H9 (cell line): ENCODE data around the gene EBP. TPM values are rescaled to one million over a fixed set of nuclear protein-coding genes. Genes with fewer than 3 reads are reported as not detected.

Experiments
- DNase-seq: peaks from one replicate; pipeline ENCODE4 v3.0.0-alpha.2; 2017
- H2AFZ ChIP-seq: one replicate; pipeline ENCODE4 v1.6.1; 2013; ENCODE audit warnings: mild to moderate bottlenecking, low read length, control low read depth, moderate library complexity
- H2AK5ac ChIP-seq: 2 replicates; pipeline ENCODE4 v1.6.1; 2013; ENCODE audit warnings: low read length, control low read depth, mixed read lengths; ENCODE audit not compliant: insufficient read length
- H2BK120ac ChIP-seq: one replicate; pipeline ENCODE4 v1.6.1; 2013; ENCODE audit warnings: low read depth, mild to moderate bottlenecking, low read length, control low read depth, inconsistent platforms; ENCODE audit not compliant: poor library complexity, severe bottlenecking
- H2BK12ac ChIP-seq: 2 replicates; pipeline ENCODE4 v1.6.1; 2013; ENCODE audit warnings: low read length, control low read depth, mixed read lengths, low read depth; ENCODE audit not compliant: insufficient read length
- H2BK15ac ChIP-seq: 2 replicates; pipeline ENCODE4 v1.6.1; 2013; ENCODE audit warnings: low read depth, low read length, control low read depth
- H2BK20ac ChIP-seq: one replicate; pipeline ENCODE4 v1.6.1; 2013; ENCODE audit warnings: low read depth, mild to moderate bottlenecking, low read length, control low read depth, inconsistent platforms; ENCODE audit not compliant: poor library complexity, severe bottlenecking
- H2BK5ac ChIP-seq: 2 replicates; pipeline ENCODE4 v1.6.1; 2013; ENCODE audit warnings: low read length, control low read depth, mixed read lengths; ENCODE audit not compliant: insufficient read length
- H3K14ac ChIP-seq: 2 replicates; pipeline ENCODE4 v1.6.1; 2013; ENCODE audit warnings: low read length, control low read depth; ENCODE audit not compliant: insufficient read depth
- H3K18ac ChIP-seq: 2 replicates; pipeline ENCODE4 v1.6.1; 2013; ENCODE audit warnings: low read depth, mild to moderate bottlenecking, mixed read lengths, low read length, control low read depth; ENCODE audit not compliant: insufficient read length
- H3K23ac ChIP-seq: 2 replicates; pipeline ENCODE4 v1.6.1; 2013; ENCODE audit warnings: low read length, control low read depth, mixed read lengths, low read depth; ENCODE audit not compliant: insufficient read length
- H3K23me2 ChIP-seq: 2 replicates; pipeline ENCODE4 v1.6.1; 2013; ENCODE audit warnings: low read depth, mild to moderate bottlenecking, mixed read lengths, low read length, control low read depth; ENCODE audit not compliant: insufficient read length, poor library complexity, severe bottlenecking
- H3K27ac ChIP-seq: 2 replicates; pipeline ENCODE4 v1.5.1; 2013; ENCODE audit warnings: low read length, control low read depth, mixed read lengths, low read depth; ENCODE audit not compliant: insufficient read length
- H3K27me3 ChIP-seq: 2 replicates; pipeline ENCODE4 v1.6.1; 2013; ENCODE audit warnings: low read length, control low read depth, inconsistent platforms; ENCODE audit not compliant: insufficient read depth
- H3K4ac ChIP-seq: 2 replicates; pipeline ENCODE4 v1.6.1; 2013; ENCODE audit warnings: low read depth, mild to moderate bottlenecking, control low read depth, inconsistent platforms, low read length, moderate library complexity
- H3K4me1 ChIP-seq: 2 replicates; pipeline ENCODE4 v1.6.1; 2013; ENCODE audit warnings: low read length, control low read depth, inconsistent platforms; ENCODE audit not compliant: insufficient read depth
- H3K4me2 ChIP-seq: 2 replicates; pipeline ENCODE4 v1.6.1; 2013; ENCODE audit warnings: low read length, control low read depth, mixed read lengths; ENCODE audit not compliant: insufficient read length, insufficient read depth
- H3K56ac ChIP-seq: 2 replicates; pipeline ENCODE4 v1.6.1; 2013; ENCODE audit warnings: low read depth, mild to moderate bottlenecking, mixed read lengths, low read length, control low read depth; ENCODE audit not compliant: insufficient read length
- H3K79me1 ChIP-seq: 2 replicates; pipeline ENCODE4 v1.6.1; 2013; ENCODE audit warnings: low read depth, mild to moderate bottlenecking, moderate library complexity, low read length, control low read depth, inconsistent platforms; ENCODE audit not compliant: insufficient read depth, poor library complexity, severe bottlenecking
- H3K79me2 ChIP-seq: 2 replicates; pipeline ENCODE4 v1.6.1; 2013; ENCODE audit warnings: low read length, control low read depth, inconsistent platforms; ENCODE audit not compliant: insufficient read depth
- H3K9ac ChIP-seq: 2 replicates; pipeline ENCODE4 v1.6.1; 2013; ENCODE audit warnings: low read length, control low read depth, mixed read lengths; ENCODE audit not compliant: insufficient read length; ENCODE audit errors: extremely low read depth
- H3K9me3 ChIP-seq: one replicate; pipeline ENCODE4 v1.6.1; 2013; ENCODE audit warnings: low read depth, low read length, inconsistent platforms; ENCODE audit not compliant: control insufficient read depth
- H3T11ph ChIP-seq: one replicate; pipeline ENCODE4 v1.6.1; 2013; ENCODE audit warnings: mild to moderate bottlenecking, low read length, control low read depth, inconsistent platforms
- H4K20me1 ChIP-seq: one replicate; pipeline ENCODE4 v1.6.1; 2013; ENCODE audit not compliant: control insufficient read depth, insufficient read length, insufficient read depth
- H4K5ac ChIP-seq: 2 replicates; pipeline ENCODE4 v1.6.1; 2013; ENCODE audit warnings: low read depth, mild to moderate bottlenecking, mixed read lengths, low read length, control low read depth; ENCODE audit not compliant: insufficient read length
- H4K8ac ChIP-seq: replicated peaks from 2 replicates; pipeline ENCODE4 v1.6.1; 2013; ENCODE audit warnings: low read length, control low read depth, mixed read lengths, low read depth; ENCODE audit not compliant: insufficient read length
- H4K91ac ChIP-seq: 2 replicates; pipeline ENCODE4 v1.6.1; 2013; ENCODE audit warnings: low read depth, mild to moderate bottlenecking, moderate library complexity, mixed read lengths, low read length, control low read depth; ENCODE audit not compliant: insufficient read length
- H3K27ac Mint-ChIP-seq, 3 experiments: 2 replicates in 2 of 3; 3 replicates in 1 of 3; pipeline ENCODE4 v1.8.0; 2020 to 2021; ENCODE audit warnings: mixed read lengths in 3 of 3, mild to moderate bottlenecking in 1 of 3, moderate library complexity in 1 of 3
- H3K27me3 Mint-ChIP-seq: 2 replicates; pipeline ENCODE4 v1.8.0; 2021; ENCODE audit warnings: low read depth, mild to moderate bottlenecking, moderate library complexity, mixed read lengths
- H3K36me3 Mint-ChIP-seq, 3 experiments: 2 replicates in 2 of 3; 3 replicates in 1 of 3; pipeline ENCODE4 v1.8.0; 2020 to 2021; ENCODE audit warnings: low read depth in 3 of 3, mixed read lengths in 3 of 3; ENCODE audit not compliant: insufficient read depth in 1 of 3
- H3K4me1 Mint-ChIP-seq, 2 experiments: 2 replicates each; pipeline ENCODE4 v1.8.0; 2020; ENCODE audit warnings: mixed read lengths in 2 of 2
- H3K4me3 Mint-ChIP-seq, 2 experiments: 2 replicates in 1 of 2; 3 replicates in 1 of 2; pipeline ENCODE4 v1.8.0; 2020 to 2021; ENCODE audit warnings: mild to moderate bottlenecking in 2 of 2, mixed read lengths in 2 of 2, moderate library complexity in 1 of 2
- H3K9me3 Mint-ChIP-seq, 2 experiments: 2 replicates in 1 of 2; 3 replicates in 1 of 2; pipeline ENCODE4 v1.8.0; 2020; ENCODE audit warnings: mild to moderate bottlenecking in 2 of 2, mixed read lengths in 2 of 2, moderate library complexity in 1 of 2
- CTCF ChIP-seq: fragments of 200-600 bp; sonication (generic); conservative IDR thresholded peaks from 3 replicates; pipeline ENCODE4 v1.8.0; 2021; ENCODE audit warnings: antibody characterized with exemption, mild to moderate bottlenecking
- WGBS: extraction: QIAGEN DNeasy Blood & Tissue Kit; methylation state at CpG from one replicate; pipeline ENCODE4 v1.1.7; 2013; ENCODE audit warnings: missing lambda C conversion rate, low lambda C conversion rate, mixed read lengths; ENCODE audit not compliant: insufficient read length; ENCODE audit errors: extremely low coverage; 5-methylcytosine and 5-hydroxymethylcytosine counted together
- total RNA-seq: library from RNA; stranded (reverse); gene quantifications from 2 replicates; pipeline ENCODE4 v1.2.1, GENCODE V29; 2021

The EBP gene
- total RNA-seq, 1 experiment from 2014 or later: 117 TPM

- H3K4me1 Mint-ChIP-seq: peaks cover 3 to 8% of the 10 kb centered on the region in 2 experiments; a peak in 3 of 4 replicates
- no peak overlapping the region for H3K14ac ChIP-seq
- H2BK5ac ChIP-seq: no peak overlapping the region
- H2BK12ac ChIP-seq: no peak overlapping the region
- H3K4ac ChIP-seq: no peak overlapping the region
- H3K23me2 ChIP-seq: peaks cover 5% of the 10 kb centered on the region
- no peaks in the 10 kb centered on the region for H3K79me2 ChIP-seq
- no peak for DNase-seq
- H3K27me3 ChIP-seq: no peaks in the 10 kb centered on the region
- H3K23ac ChIP-seq: no peak overlapping the region
- H2BK15ac ChIP-seq: no peak overlapping the region
- H3K18ac ChIP-seq: no peak overlapping the region
- no peak overlapping the region for H3K27ac ChIP-seq
- no peak overlapping the region for H4K5ac ChIP-seq
- no peak overlapping the region for H2AFZ ChIP-seq
- no peaks in the 10 kb centered on the region for H3K4me1 ChIP-seq
- H3K4me2 ChIP-seq: no peak overlapping the region
- H3K36me3 Mint-ChIP-seq: peaks cover 16 to 29% (median 28%) of the 10 kb centered on the region in 3 experiments; a peak in 6 of 7 replicates
- H2BK120ac ChIP-seq: no peak overlapping the region
- TF ChIP-seq CTCF: peak; percentile 47; the same call in 2 of the 3 replicates
- H3K9me3 Mint-ChIP-seq: peaks cover 66 to 80% of the 10 kb centered on the region in 2 experiments
- H3K9me3 ChIP-seq: peaks cover 36% of the 10 kb centered on the region
- H3T11ph ChIP-seq: no peak overlapping the region
- H3K27ac Mint-ChIP-seq: no peak overlapping the region
- no peak overlapping the region for H3K4me3 Mint-ChIP-seq
- H4K20me1 ChIP-seq: no peaks in the 10 kb centered on the region
- H2BK20ac ChIP-seq: no peak overlapping the region
- no peak overlapping the region for H4K8ac ChIP-seq
- no peaks in the 10 kb centered on the region for H3K79me1 ChIP-seq
- no peak overlapping the region for H4K91ac ChIP-seq
- no peak overlapping the region for H3K9ac ChIP-seq
- no CpG with 5 or more reads among the region's 4 CpGs for WGBS
- H2AK5ac ChIP-seq: no peak overlapping the region
- no peak overlapping the region for H3K56ac ChIP-seq
- peaks cover 4% of the 10 kb centered on the region for H3K27me3 Mint-ChIP-seq
Observed at GRCh38 chrX:48511560-48511959, 10.0 kb upstream of the EBP start.
